ENCODE measurements around the gene UQCC5. TPM values are rescaled to one million over a fixed set of nuclear protein-coding genes. Genes with fewer than 3 reads are reported as not detected.

Gene UQCC5
- total RNA-seq, 2 donors from 2014 or later, result 3.0 to 16.5 TPM

DNA sequence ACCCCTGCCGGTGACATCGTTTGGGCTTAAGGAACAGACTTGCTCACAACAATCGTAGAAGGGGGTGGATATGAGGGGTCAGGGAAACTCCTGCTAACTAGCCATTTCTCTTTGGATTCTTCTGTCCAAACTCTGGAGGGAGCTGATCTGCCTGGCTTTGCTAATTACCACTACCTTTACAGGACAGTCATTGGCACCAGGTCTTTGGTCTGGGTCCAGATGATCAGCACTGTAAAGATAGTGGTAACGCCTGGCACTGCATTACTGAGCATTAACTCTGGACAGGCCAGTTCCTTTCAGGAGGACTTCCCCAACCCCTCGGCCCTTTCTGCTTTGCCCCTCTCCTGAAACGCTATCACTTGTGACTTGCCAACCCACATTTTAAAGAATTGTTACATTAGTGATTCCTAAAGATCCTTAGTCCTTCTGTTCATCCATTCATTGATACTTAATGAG is 788 bp downstream of the UQCC5 start:
- no peaks in the 10 kb centered on the region for H3K9me3 ChIP-seq
- H3K36me3 ChIP-seq, result no peaks in the 10 kb centered on the region
- no peak for DNase-seq (ENCODE audit: low spot score)
- intact Hi-C loops (cut with DNase I), result loop anchor here (10.0 kb wide), 1 partner anchor 148 kb away; the partner anchor contains the start of genes GNL3 and PBRM1
- peaks cover 23% of the 10 kb centered on the region for H3K4me1 ChIP-seq (replicated peaks)
- H3K27me3 ChIP-seq (replicated peaks; ENCODE audit: insufficient read depth), result no peaks in the 10 kb centered on the region
- H3K4me3 ChIP-seq, result peak overlapping the region; percentile 52 to 55
- WGBS, result under 1% methylated on average over 6 of the region's 6 CpGs
- TF ChIP-seq POLR2AphosphoS5 (IDR thresholded peaks at IDR 0.05) (no peak), CTCF (IDR thresholded peaks at IDR 0.05) (peak in 1 of 4 experiments; percentile 11), POLR2A (IDR thresholded peaks at IDR 0.05) (no peak)
- H3K27ac ChIP-seq, result peak overlapping the region; percentile 58 to 74

GRCh38 chr3:52537726-52538421 is 1.5 kb downstream of the UQCC5 start:
- intact Hi-C loops (cut with DNase I), result loop anchor here (10.0 kb wide), 1 partner anchor 147 kb away; the partner anchor contains the start of genes GNL3 and PBRM1
- Histone ChIP-seq H3K36me3 (no peaks in the 10 kb centered on the region), H3K4me3 (peak overlapping the region; percentile 52 to 55), H3K4me1 (replicated peaks) (peaks cover 23% of the 10 kb centered on the region), H3K27me3 (replicated peaks; ENCODE audit: insufficient read depth) (no peaks in the 10 kb centered on the region), H3K27ac (peak overlapping the region; percentile 58 to 74), H3K9me3 (no peaks in the 10 kb centered on the region)
- no peak for DNase-seq (ENCODE audit: low spot score)
- TF ChIP-seq CTCF (IDR thresholded peaks at IDR 0.05) (no peak), POLR2A (IDR thresholded peaks at IDR 0.05) (no peak), POLR2AphosphoS5 (IDR thresholded peaks at IDR 0.05) (no peak)
- WGBS, result 64% methylated on average over 7 of the region's 7 CpGs

GRCh38 chr3:52539010-52539653 is 2.7 kb downstream of the UQCC5 start:
- no peak overlapping the region for H3K4me3 ChIP-seq
- intact Hi-C loops (cut with DNase I), result loop anchor here (10.0 kb wide), 1 partner anchor 146 kb away; the partner anchor contains the start of genes GNL3 and PBRM1
- TF ChIP-seq POLR2AphosphoS5 (IDR thresholded peaks at IDR 0.05) (no peak), POLR2A (IDR thresholded peaks at IDR 0.05) (no peak), CTCF (IDR thresholded peaks at IDR 0.05) (no peak)
- H3K9me3 ChIP-seq, result no peaks in the 10 kb centered on the region
- 79% methylated on average over 5 of the region's 5 CpGs for WGBS
- no peaks in the 10 kb centered on the region for H3K27me3 ChIP-seq (replicated peaks; ENCODE audit: insufficient read depth)
- DNase-seq (ENCODE audit: low spot score), result no peak
- no peaks in the 10 kb centered on the region for H3K36me3 ChIP-seq
- peak overlapping the region in 1 of 2 donors; percentile 9 for H3K27ac ChIP-seq
- H3K4me1 ChIP-seq (replicated peaks), result peaks cover 23% of the 10 kb centered on the region

- Histone ChIP-seq H3K27me3 (replicated peaks; ENCODE audit: insufficient read depth) (no peaks in the 10 kb centered on the region), H3K4me3 (no peak overlapping the region), H3K36me3 (no peaks in the 10 kb centered on the region), H3K4me1 (replicated peaks) (peaks cover 23% of the 10 kb centered on the region), H3K9me3 (no peaks in the 10 kb centered on the region), H3K27ac (no peak overlapping the region)
- intact Hi-C loops (cut with DNase I), result no loop called here
- no peak for DNase-seq (ENCODE audit: low spot score)
- TF ChIP-seq POLR2A (IDR thresholded peaks at IDR 0.05), result no peak
- no peak for TF ChIP-seq POLR2AphosphoS5 (IDR thresholded peaks at IDR 0.05)
- TF ChIP-seq CTCF (IDR thresholded peaks at IDR 0.05), result no peak
- 78% methylated on average over 2 of the region's 2 CpGs for WGBS
Measured at GRCh38 chr3:52541050-52541449, 4.6 kb downstream of the UQCC5 start.

All from prostate gland (tissue), 2 donors.